Glutamatergic neuron (in vitro differentiated cells): ENCODE results near the gene VPS13D. TPM values are rescaled to one million over a fixed set of nuclear protein-coding genes. Genes with fewer than 3 reads are reported as not detected.

ENCODE experiments used
- DNase-seq: peaks from one replicate; pipeline ENCODE4 v3.0.0; 2022
- H3K27ac Mint-ChIP-seq: one replicate; pipeline ENCODE4 v1.8.0; 2020; ENCODE audit warnings: mild to moderate bottlenecking, mixed read lengths, inconsistent platforms; ENCODE audit not compliant: unreplicated experiment
- H3K27me3 Mint-ChIP-seq: one replicate; pipeline ENCODE4 v1.8.0; 2020; ENCODE audit warnings: mild to moderate bottlenecking, moderate library complexity, mixed read lengths, inconsistent platforms; ENCODE audit not compliant: unreplicated experiment
- H3K36me3 Mint-ChIP-seq: one replicate; pipeline ENCODE4 v1.8.0; 2020; ENCODE audit warnings: mild to moderate bottlenecking, mixed read lengths, inconsistent platforms; ENCODE audit not compliant: unreplicated experiment
- H3K4me1 Mint-ChIP-seq: one replicate; pipeline ENCODE4 v1.8.0; 2020; ENCODE audit warnings: mild to moderate bottlenecking, low read depth, mixed read lengths, inconsistent platforms; ENCODE audit not compliant: unreplicated experiment
- H3K4me3 Mint-ChIP-seq: one replicate; pipeline ENCODE4 v1.8.0; 2020; ENCODE audit warnings: mild to moderate bottlenecking, mixed read lengths, inconsistent platforms; ENCODE audit not compliant: unreplicated experiment
- H3K9me3 Mint-ChIP-seq: one replicate; pipeline ENCODE4 v1.8.0; 2020; ENCODE audit warnings: mild to moderate bottlenecking, moderate library complexity, mixed read lengths, inconsistent platforms; ENCODE audit not compliant: unreplicated experiment
- CTCF ChIP-seq: fragments of 200-600 bp; sonication (generic); IDR thresholded peaks from one replicate; pipeline ENCODE4 v1.5.0; 2021; ENCODE audit not compliant: partially characterized antibody, unreplicated experiment
- total RNA-seq: library from RNA; stranded (reverse); fragmentation: NEBNext Ultra II Directional; extraction: Animal tissue kit (Norgen Biotek cat#: 25700); gene quantifications from one replicate; pipeline ENCODE4 v1.2.1, GENCODE V29; 2021; ENCODE audit not compliant: unreplicated experiment

VPS13D gene
- total RNA-seq, 1 donor from 2014 or later = 32.8 TPM

DNA sequence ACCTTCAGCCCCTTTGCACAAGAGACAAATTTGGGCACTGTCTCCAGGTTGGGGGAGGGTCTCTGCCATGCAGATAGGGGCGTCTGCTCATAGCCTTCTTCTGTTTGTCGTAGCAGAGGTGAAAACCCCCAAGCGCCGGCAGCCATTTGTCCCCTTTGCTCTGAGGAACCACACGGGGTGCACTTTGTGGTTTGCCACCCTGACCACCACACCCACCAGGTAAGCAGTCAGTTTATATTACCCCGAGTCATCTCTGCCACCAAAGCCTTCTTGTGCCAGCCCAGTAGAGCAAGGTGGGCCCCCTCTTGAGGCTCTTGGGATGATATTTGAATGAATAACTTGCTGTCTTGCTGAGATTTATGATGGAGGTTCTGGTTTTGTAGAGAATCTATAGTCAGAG, 111.8 kb downstream of the VPS13D start:
- no peak for DNase-seq
- TF ChIP-seq CTCF = no peak
- no peak overlapping the region for H3K27ac Mint-ChIP-seq
- H3K4me1 Mint-ChIP-seq = peaks cover 11% of the 10 kb centered on the region
- H3K4me3 Mint-ChIP-seq = no peak overlapping the region
- no peaks in the 10 kb centered on the region for H3K36me3 Mint-ChIP-seq
- H3K27me3 Mint-ChIP-seq = peaks cover 2% of the 10 kb centered on the region
- no peaks in the 10 kb centered on the region for H3K9me3 Mint-ChIP-seq

GRCh38 chr1:12342401-12343003, 112.7 kb downstream of the VPS13D start:
- H3K27ac Mint-ChIP-seq = no peak overlapping the region
- no peak for TF ChIP-seq CTCF
- peaks cover 10% of the 10 kb centered on the region for H3K4me1 Mint-ChIP-seq
- H3K4me3 Mint-ChIP-seq = no peak overlapping the region
- H3K9me3 Mint-ChIP-seq = no peaks in the 10 kb centered on the region
- H3K27me3 Mint-ChIP-seq = peaks cover 2% of the 10 kb centered on the region
- DNase-seq = no peak
- H3K36me3 Mint-ChIP-seq = no peaks in the 10 kb centered on the region

- no peak for DNase-seq
- Mint-ChIP-seq H3K9me3 (no peaks in the 10 kb centered on the region), H3K4me3 (no peak overlapping the region), H3K4me1 (peaks cover 10% of the 10 kb centered on the region), H3K27me3 (peaks cover 2% of the 10 kb centered on the region), H3K27ac (no peak overlapping the region), H3K36me3 (no peaks in the 10 kb centered on the region)
- TF ChIP-seq CTCF = no peak
Measured at GRCh38 chr1:12343823-12344487, 114.1 kb downstream of the VPS13D start.

DNA sequence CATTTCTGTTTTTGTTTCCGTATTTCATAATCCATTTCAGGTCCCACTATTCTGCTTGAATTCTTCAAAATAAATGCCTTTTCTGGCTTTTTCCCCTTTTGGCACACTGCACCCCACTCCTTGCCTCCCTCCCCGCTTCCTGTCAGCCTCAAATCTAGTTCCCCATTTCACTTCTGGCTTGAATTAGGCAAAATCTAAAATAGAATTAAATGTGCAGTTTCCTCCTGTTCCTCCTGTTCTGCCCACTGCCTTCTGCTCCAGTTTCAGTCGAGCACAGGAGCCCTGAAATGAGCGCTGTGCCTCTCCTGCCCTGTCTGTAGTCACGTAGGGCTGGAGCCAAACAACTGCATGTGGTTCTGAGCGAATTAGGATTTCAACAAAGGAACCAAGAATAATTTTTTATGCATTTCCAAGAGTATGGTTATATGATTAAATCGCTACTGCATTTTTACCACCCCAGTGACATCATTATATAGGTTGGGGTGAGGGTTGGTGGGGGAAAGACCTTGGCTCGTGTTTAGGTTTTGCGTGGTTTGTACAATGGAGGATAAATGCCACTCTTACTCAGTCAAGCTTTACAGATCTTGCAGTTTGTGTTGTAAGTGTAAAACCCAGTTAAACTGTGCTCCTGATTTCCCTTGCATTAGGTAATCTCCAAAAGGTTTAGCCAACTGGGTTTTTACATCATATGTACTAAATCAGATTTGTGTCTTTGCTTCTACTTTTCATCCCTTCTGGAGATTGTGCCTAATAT, 114.9 kb downstream of the VPS13D start:
- H3K27me3 Mint-ChIP-seq = peaks cover 2% of the 10 kb centered on the region
- no peak for DNase-seq
- no peak for TF ChIP-seq CTCF
- no peaks in the 10 kb centered on the region for H3K9me3 Mint-ChIP-seq
- no peak overlapping the region for H3K27ac Mint-ChIP-seq
- peaks cover 8% of the 10 kb centered on the region for H3K4me1 Mint-ChIP-seq
- no peak overlapping the region for H3K4me3 Mint-ChIP-seq
- H3K36me3 Mint-ChIP-seq = peaks cover 5% of the 10 kb centered on the region
